Heart left ventricle (tissue), 13 donors: ENCODE results near the gene IPO5.

Experiments
- CTCF ChIP-seq, 12 donors: fragments of 200-600 bp; sonication (generic) in 4 of 12; IDR thresholded peaks; one replicate each; pipeline versions ENCODE4 v1.5.0 to v1.8.0; 2018 to 2022; ENCODE audit warnings: antibody characterized with exemption in 12 of 12, mild to moderate bottlenecking in 5 of 12
- POLR2A ChIP-seq, 2 donors: fragments of 450-650 bp; IDR thresholded peaks; one replicate each; pipeline ENCODE4 v1.6.1; 2017; ENCODE audit warnings: antibody characterized with exemption in 2 of 2, mild to moderate bottlenecking in 2 of 2, moderate library complexity in 2 of 2
- donor health status: ischemic (EF 13 %, LVEDD 7.1; RV severe dilation, severe dysfunction).
- donor health status: DM: no; HTN: yes; CAD: no.
- donor health status: DM: no; HTN: no; CAD: no.
- donor health status: ischemic (EF 25% LVEDD 6.9; RV normal size, moderate dysfunction).
- donor health status: ischemic (EF 25% LVEDD 5.7; RV mildly dilated, moderate dysfunction).
- donor health status: ischemic (EF 35%, LVEDD 5.7; RV mildly dilated, moderate dysfunction).
- donor health status: nonischemic (EF 11% LVEDD 7.7; RV severe dilation, severe dysfunction).
- donor health status: DM: yes; HTN: yes; CAD: no.
- donor health status: PGD.
- donor health status: ischemic (EF 29% LVEDD 5.4; RV normal size, mild dysfunction).
- donor health status: nonischemic (EF 23%, LVEDD 6.1; RV moderate dilation, normal function).

- TF ChIP-seq CTCF (IDR thresholded peaks at IDR 0.05) (no peak), POLR2A (IDR thresholded peaks at IDR 0.05) (no peak)
Measured at GRCh38 chr13:98026457-98026857, 73.0 kb downstream of the IPO5 start.
